ENCODE results near the gene LMNTD1.
"Not testable (repeated sequence)": the region's sequence is repeated elsewhere in the genome, so short reads cannot be mapped to it uniquely, and the experiment has no call there.

The LMNTD1 gene

DNA sequence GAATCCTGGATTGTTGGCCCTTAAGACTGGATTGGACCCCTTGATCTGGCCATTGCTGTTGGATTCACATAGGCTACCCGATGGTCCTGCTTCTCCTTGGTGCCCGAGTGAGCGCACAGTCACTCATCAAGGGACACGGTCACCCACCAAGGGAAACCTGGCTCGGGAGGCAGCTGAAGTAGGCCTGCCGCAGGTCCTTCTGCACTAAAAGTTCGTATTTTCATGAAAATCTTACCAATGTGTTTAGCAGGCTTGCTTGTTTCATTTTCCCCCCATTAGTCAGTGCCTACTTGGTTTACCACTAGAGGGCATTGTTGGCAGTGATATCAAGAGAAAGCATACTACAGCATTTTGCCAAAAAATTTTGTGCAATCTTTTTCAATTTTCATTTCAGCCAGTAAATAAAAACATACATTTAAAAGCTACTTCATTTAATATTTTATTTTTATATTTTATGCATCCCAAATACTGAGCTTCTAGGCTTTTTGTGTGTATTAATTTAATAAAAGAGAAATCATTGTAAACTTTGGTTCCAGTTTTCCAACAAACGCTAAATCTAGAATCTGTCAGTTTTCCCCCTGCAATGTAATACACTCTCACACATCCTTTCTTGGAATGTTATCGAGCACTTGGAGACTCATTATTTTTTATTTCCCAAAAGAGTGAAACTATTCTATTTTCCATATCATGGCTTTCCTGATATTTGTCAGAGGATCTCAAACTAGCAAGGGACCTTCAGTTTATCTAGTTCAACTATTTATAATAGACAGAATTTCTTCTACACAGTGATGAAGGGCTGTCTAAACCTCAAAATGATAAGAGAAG, 116.7 kb downstream of the LMNTD1 start:
- H3K9ac ChIP-seq (ENCODE audit: low read depth, low read length) = no peak overlapping the region; the same call in 1 of the 2 replicates
- no peak overlapping the region for H3K27ac ChIP-seq (ENCODE audit: low read length)
- H3K4me1 ChIP-seq (ENCODE audit: insufficient read depth, low read length) = no peaks in the 10 kb centered on the region
- no peak overlapping the region for H3K4me3 ChIP-seq (ENCODE audit: low read length)
- no peaks in the 10 kb centered on the region for H3K27me3 ChIP-seq (ENCODE audit: insufficient read depth, low read length)
- no peaks in the 10 kb centered on the region for H3K9me3 ChIP-seq (ENCODE audit: insufficient read depth, low read depth, low read length)
- H3K36me3 ChIP-seq (ENCODE audit: insufficient read depth, low read depth, low read length) = no peaks in the 10 kb centered on the region

DNA sequence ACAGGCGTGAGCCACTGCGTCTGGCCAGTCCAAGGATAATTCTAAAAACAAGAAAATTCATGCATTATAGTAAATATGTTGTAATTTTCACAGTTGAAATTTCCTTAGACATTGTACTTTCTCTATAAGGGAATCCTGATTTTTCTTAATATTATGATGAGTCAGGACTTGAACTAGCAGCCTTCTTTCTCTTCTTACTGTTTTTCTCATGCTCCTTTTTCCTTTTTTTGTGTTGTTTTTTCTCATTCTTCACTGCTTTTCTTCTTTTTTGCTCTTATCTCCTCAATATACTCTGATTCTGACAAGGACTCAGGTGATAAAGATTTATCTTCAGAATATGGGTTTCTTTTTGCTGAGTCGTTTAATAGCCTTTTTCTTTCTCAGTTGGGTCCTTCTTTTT, 117.7 kb downstream of the LMNTD1 start:
- Histone ChIP-seq H3K27me3 (ENCODE audit: insufficient read depth, low read length) (no peaks in the 10 kb centered on the region), H3K9ac (ENCODE audit: low read depth, low read length) (no peak overlapping the region), H3K27ac (ENCODE audit: low read length) (no peak overlapping the region), H3K36me3 (ENCODE audit: insufficient read depth, low read depth, low read length) (no peaks in the 10 kb centered on the region), H3K4me1 (ENCODE audit: insufficient read depth, low read length) (no peaks in the 10 kb centered on the region), H3K9me3 (ENCODE audit: insufficient read depth, low read depth, low read length) (no peaks in the 10 kb centered on the region), H3K4me3 (ENCODE audit: low read length) (no peak overlapping the region)

DNA sequence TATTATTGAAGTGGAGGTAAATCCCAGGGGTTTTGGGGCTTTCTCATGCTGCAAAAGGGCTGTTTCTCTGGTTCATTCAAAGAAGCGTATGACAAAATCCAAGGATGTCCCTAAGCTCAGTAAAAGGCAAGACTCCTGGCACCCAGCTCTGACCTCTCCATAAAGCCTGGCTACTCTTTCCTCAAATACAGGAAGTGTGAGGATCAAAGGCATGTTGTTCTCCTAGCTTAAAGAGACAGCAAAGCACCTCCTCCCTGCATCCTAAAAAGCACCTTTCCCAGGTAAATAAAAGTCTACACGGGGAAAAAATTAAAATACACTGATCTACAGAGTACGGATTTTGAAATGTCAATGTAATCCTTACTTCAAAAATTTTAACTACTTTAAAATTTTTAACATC, 118.6 kb downstream of the LMNTD1 start:
- H3K4me1 ChIP-seq (ENCODE audit: insufficient read depth, low read length) = no peaks in the 10 kb centered on the region
- no peak overlapping the region for H3K4me3 ChIP-seq (ENCODE audit: low read length)

DNA sequence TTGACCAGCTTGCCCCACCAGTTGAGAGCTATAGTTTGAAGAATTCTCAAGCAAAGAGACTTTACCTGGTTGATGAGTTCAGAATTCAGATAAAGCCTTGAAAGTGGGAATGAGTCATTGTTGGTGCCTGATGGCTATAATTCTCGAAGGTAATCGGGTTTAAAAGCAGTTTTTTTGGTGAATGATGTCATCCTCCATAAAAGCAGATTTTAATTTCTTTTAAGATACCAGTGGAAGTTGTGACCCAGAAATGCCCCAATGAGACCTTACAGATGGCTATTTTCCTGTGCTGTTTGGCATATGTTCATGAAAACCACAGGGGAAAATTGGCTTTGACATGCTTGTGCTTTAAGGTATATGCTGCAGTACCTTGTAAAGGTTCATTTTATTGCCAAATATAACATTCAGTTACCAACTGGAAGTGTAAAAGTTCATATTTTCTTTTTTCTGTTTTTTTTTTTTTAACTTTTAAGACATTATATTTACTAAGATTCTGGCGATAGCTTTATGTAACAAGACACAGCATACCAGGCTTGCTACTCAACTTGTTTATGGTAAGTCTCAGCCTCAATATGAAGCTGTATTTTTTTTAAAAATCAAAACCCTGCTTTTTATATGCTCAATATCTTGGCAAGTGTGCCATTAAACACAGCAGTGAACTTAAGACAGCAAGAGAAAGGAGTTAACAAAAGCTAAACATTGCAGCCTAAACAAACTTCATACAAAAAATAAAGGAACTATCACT, 119.3 kb downstream of the LMNTD1 start:
- H3K27ac ChIP-seq (ENCODE audit: low read length) = no peak overlapping the region

More for the DNA sequence above, 118.6 kb downstream of the LMNTD1 start:
- Histone ChIP-seq H3K27ac (ENCODE audit: low read length) (no peak overlapping the region), H3K9ac (ENCODE audit: low read depth, low read length) (no peak overlapping the region), H3K9me3 (ENCODE audit: insufficient read depth, low read depth, low read length) (no peaks in the 10 kb centered on the region), H3K36me3 (ENCODE audit: insufficient read depth, low read depth, low read length) (no peaks in the 10 kb centered on the region), H3K27me3 (ENCODE audit: insufficient read depth, low read length) (no peaks in the 10 kb centered on the region)

DNA sequence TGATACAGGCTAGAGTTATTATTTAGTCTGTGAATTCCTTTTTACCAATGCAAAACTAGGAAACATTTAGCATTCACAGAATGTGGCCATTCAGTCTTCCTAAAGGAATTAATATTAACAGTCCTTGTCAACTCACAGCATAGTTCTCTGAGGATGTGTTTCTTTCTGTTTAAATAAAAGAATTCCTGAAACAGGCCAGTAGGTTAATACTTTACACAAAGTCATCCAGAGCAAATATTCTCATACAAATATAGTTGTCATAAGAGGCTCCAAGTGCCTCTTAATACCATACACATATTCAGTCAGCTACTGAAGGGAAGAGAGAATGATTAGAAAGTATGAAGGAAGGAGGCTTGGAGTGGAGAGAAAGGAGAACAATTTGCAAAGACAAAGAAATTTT, 120.1 kb downstream of the LMNTD1 start:
- Histone ChIP-seq H3K4me1 (ENCODE audit: insufficient read depth, low read length) (no peaks in the 10 kb centered on the region), H3K27ac (ENCODE audit: low read length) (no peak overlapping the region), H3K4me3 (ENCODE audit: low read length) (no peak overlapping the region), H3K36me3 (ENCODE audit: insufficient read depth, low read depth, low read length) (no peaks in the 10 kb centered on the region), H3K9ac (ENCODE audit: low read depth, low read length) (no peak overlapping the region), H3K9me3 (ENCODE audit: insufficient read depth, low read depth, low read length) (no peaks in the 10 kb centered on the region), H3K27me3 (ENCODE audit: insufficient read depth, low read length) (no peaks in the 10 kb centered on the region)

More for the DNA sequence above, 119.3 kb downstream of the LMNTD1 start:
- no peaks in the 10 kb centered on the region for H3K4me1 ChIP-seq (ENCODE audit: insufficient read depth, low read length)
- H3K9me3 ChIP-seq (ENCODE audit: insufficient read depth, low read depth, low read length) = no peaks in the 10 kb centered on the region
- H3K4me3 ChIP-seq (ENCODE audit: low read length) = no peak overlapping the region
- H3K27me3 ChIP-seq (ENCODE audit: insufficient read depth, low read length) = no peaks in the 10 kb centered on the region
- no peaks in the 10 kb centered on the region for H3K36me3 ChIP-seq (ENCODE audit: insufficient read depth, low read depth, low read length)
- no peak overlapping the region for H3K9ac ChIP-seq (ENCODE audit: low read depth, low read length)

DNA sequence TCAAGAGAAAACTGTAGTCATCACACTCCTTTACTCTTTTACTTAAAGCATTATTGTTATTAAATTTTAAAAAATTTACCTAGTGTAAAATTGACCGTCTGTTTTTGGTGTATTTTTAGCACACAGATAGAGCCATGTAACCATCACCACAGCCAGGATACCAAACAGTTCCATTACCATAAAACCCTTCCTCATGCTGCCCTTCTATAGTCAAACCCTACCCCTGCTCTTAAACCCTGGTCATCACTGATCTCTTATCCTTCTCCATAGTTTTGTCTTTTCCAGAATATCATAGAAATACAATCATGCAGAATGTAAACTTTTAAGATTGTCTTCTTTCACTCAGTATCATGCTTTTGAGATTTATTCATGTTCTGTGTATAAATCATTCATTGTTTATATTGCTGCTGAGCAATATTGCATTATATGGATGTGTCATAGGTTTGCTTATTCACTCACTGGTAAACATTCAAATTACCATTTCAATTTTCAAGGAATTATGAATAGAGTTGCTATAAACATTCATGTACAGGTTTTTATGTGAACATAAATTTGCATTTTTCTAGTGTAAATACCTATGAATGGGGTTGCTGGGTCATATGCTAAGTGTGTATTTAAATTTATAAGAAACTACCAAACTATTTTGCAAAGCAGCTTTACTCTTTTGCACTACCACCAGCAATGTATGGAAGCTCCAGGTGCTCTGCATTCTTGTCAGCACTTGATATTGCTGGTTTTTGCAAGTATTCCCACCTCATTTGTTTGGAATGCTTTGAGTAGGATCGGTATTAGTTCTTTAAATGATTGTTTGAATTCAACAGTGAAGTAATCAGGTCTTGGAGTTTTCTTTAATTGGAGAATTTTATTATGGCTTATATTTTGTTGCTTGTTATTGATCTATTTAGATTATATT, 125.5 kb downstream of the LMNTD1 start:
- H3K4me3 ChIP-seq (ENCODE audit: low read length) = no peak overlapping the region
- H3K36me3 ChIP-seq (ENCODE audit: insufficient read depth, low read depth, low read length) = no peaks in the 10 kb centered on the region
- H3K27me3 ChIP-seq (ENCODE audit: insufficient read depth, low read length) = no peaks in the 10 kb centered on the region
- no peaks in the 10 kb centered on the region for H3K4me1 ChIP-seq (ENCODE audit: insufficient read depth, low read length)
- no peak overlapping the region for H3K9ac ChIP-seq (ENCODE audit: low read depth, low read length)
- H3K27ac ChIP-seq (ENCODE audit: low read length) = no peak overlapping the region
- H3K9me3 ChIP-seq (ENCODE audit: insufficient read depth, low read depth, low read length) = no peaks in the 10 kb centered on the region

DNA sequence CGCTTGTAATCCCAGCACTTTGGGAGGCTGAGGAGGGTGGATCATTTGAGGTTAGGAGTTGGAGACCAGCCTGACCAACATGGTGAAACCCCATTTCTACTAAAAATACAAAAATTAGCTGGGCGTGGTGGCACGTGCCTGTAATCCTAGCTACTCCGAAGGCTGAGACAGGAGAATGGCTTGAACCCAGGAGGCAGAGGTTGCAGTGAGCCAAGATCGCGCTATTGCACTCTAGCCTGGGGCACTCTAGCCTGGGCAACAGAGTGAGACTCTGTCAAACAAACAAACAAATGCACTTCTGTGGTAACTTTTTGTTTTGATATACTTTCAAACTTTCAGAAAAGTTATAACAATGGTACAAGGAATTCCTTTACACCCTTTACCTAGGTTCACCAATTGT, 126.3 kb downstream of the LMNTD1 start:
- not testable (repeated sequence) for H3K4me3 ChIP-seq (ENCODE audit: low read length); H3K9ac ChIP-seq (ENCODE audit: low read depth, low read length); H3K27ac ChIP-seq (ENCODE audit: low read length); H3K27me3 ChIP-seq (ENCODE audit: insufficient read depth, low read length); H3K9me3 ChIP-seq (ENCODE audit: insufficient read depth, low read depth, low read length); H3K36me3 ChIP-seq (ENCODE audit: insufficient read depth, low read depth, low read length); H3K4me1 ChIP-seq (ENCODE audit: insufficient read depth, low read length)
